Memory B cell (primary cell): Measurements from ENCODE around the gene ZDHHC24.
"Not testable (repeated sequence)": the region's sequence is repeated elsewhere in the genome, so short reads cannot be mapped to it uniquely, and the experiment has no call there.

ENCODE experiments used
- ATAC-seq: fragments of 150-1000 bp; cut with Tn5 transposase; 2 replicates; pipeline ENCODE4 v1.10.0; 2021; ENCODE audit warnings: low read depth, mild to moderate bottlenecking, moderate library complexity
- DNase-seq, 2 donors: peaks; one replicate each; pipeline ENCODE4 v3.0.0; 2022; ENCODE audit warnings: low spot score in 2 of 2
- H3K27ac Mint-ChIP-seq: one replicate; pipeline ENCODE4 v1.8.0; 2022; ENCODE audit warnings: mild to moderate bottlenecking, moderate library complexity, mixed read lengths
- H3K27me3 Mint-ChIP-seq: one replicate; pipeline ENCODE4 v1.8.0; 2022; ENCODE audit warnings: mixed read lengths
- H3K36me3 Mint-ChIP-seq: one replicate; pipeline ENCODE4 v1.8.0; 2022; ENCODE audit warnings: mild to moderate bottlenecking, mixed read lengths
- H3K4me1 Mint-ChIP-seq: one replicate; pipeline ENCODE4 v1.8.0; 2022; ENCODE audit warnings: mixed read lengths
- H3K4me3 Mint-ChIP-seq: one replicate; pipeline ENCODE4 v1.8.0; 2022; ENCODE audit warnings: mild to moderate bottlenecking, moderate library complexity, mixed read lengths
- H3K9me3 Mint-ChIP-seq: one replicate; pipeline ENCODE4 v1.8.0; 2022; ENCODE audit warnings: mixed read lengths

Gene ZDHHC24

DNA sequence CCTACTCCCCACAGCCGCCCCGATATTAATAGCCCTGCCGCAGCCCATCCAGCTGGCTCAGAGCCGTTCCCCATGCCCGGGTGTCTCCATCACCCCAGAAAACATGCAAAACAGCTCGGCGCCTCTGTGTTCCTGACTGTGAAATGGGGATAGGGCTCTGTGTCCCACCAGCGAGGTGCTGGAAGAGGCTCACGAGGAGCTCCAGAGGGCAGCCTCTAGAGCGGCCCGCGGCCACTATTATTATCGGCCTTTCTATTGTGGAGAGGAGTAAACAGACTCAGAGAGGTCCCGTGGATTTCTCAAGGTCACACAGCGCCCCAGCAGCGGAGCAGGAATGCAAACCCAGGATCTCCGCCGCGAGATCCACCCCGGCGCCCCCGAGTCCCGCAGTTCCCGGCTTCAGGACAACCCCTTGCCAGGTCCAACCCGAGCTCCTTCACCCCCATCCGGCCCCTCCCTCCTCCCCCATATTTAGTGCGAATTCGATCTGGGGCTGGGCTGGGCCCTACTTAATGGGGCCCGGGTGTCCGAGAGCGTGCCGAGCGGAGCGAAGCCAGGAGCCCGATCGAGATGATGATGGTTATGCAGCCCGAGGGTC lies 619 bp upstream of the ZDHHC24 start, which contains the start of gene ACTN3:
ACTN3 (plus strand) TSS at position 536 of the 598 bp plus-strand sequence; CDS start at position 571, 35 bp downstream.
- Mint-ChIP-seq H3K36me3 (peaks cover 12% of the 10 kb centered on the region), H3K4me1 (peaks cover 24% of the 10 kb centered on the region), H3K9me3 (no peaks in the 10 kb centered on the region), H3K27me3 (no peaks in the 10 kb centered on the region), H3K4me3 (peak within 1 kb of the TSS; percentile 86), H3K27ac (peak within 1 kb of the TSS; percentile 19)
- DNase-seq (no peak), ATAC-seq (no peak)

DNA sequence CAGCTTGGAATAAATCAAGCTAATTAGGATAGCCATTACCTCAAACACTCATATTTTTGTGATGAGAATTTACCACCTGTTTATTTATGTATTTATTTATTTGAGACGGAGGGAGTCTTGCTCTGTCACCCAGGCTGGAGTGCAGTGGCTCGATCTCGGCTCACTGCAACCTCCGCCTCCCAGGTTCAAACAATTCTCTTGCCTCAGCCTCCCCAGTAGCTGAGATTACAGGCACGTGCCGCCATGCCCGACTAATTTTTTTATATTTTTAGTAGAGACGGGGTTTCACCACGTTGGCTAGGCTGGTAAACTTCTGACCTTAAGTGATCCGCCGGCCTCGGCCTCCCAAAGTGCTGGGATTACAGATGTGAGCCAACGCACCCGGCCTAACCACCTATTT lies 896 bp downstream of the ZDHHC24 start:
- H3K9me3 Mint-ChIP-seq, DNase-seq, H3K27me3 Mint-ChIP-seq, ATAC-seq: not testable (repeated sequence)
- peaks cover 16% of the 10 kb centered on the region for H3K36me3 Mint-ChIP-seq
- peak overlapping the region; percentile 86 for H3K4me3 Mint-ChIP-seq
- peaks cover 24% of the 10 kb centered on the region for H3K4me1 Mint-ChIP-seq
- peak overlapping the region; percentile 77 for H3K27ac Mint-ChIP-seq

DNA sequence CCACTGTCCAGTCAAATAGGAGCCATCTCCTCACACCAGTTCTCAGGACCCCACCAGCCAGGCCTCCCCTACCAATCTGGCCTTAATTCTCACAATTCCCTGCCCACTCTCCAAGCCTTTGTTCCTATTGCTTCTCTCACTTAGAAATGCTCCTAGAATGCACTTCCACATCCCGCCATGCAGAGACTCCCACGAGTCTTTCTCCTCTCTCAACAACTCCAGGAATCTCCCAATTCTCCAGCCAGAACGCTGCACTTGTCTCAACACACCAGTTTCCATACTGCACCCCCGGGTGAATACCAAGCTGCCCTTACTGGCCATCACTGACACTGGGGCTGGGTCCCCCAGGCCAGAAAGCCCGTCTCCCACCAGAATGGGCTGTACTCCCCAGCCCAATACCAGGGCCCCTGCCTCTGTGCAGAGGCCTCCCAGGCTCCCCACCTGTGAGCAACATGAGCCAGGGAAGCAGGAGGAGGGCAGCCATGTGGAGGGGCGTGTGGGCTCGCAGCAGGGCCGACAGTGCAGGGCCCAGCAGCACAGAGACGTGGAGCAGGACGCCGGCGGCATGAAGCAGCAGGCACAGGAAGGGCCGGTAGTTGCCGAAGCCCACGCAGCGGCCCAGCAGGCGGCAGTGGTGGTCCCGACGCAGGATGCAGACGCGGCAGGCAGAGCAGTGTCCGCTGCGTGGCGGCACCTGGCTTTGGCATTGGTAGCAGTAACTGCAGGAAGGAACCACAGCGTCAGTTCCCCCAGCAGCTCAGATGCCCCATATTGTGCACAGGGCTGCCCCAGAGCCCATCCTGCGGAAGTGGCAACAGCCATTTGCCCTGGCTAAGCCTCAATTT lies 2.4 kb downstream of the ZDHHC24 start:
- Mint-ChIP-seq H3K9me3 (no peaks in the 10 kb centered on the region), H3K27ac (peak overlapping the region; percentile 84), H3K4me1 (peaks cover 24% of the 10 kb centered on the region), H3K4me3 (peak overlapping the region; percentile 67), H3K36me3 (peaks cover 19% of the 10 kb centered on the region), H3K27me3 (no peaks in the 10 kb centered on the region)
- DNase-seq (peak; percentile 57 to 65), ATAC-seq (peak; percentile 73)

DNA sequence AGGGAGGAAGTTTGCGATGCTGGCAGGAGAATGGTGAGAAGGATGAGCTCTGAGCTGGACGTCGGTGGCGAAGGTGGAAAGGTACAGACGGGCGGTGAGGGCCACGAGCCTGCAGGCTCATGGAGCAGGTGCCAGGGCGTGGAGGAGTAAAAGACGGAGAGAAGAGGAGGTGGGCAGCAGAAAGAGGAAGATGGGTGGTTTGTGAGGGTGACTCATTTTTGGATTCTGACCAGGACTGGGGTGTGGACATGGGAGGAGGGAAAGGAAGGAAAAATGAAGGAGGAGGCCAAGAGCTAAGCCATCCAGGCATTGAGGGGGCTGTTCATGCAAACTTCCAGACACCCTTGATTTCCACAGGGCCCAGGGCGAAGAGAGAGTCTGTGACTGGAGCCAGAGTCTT lies 3.5 kb downstream of the ZDHHC24 start:
- H3K27ac Mint-ChIP-seq: peak overlapping the region; percentile 84
- ATAC-seq (no peak), DNase-seq (no peak)
- H3K4me1 Mint-ChIP-seq: peaks cover 24% of the 10 kb centered on the region
- no peaks in the 10 kb centered on the region for H3K9me3 Mint-ChIP-seq
- peaks cover 22% of the 10 kb centered on the region for H3K36me3 Mint-ChIP-seq
- H3K4me3 Mint-ChIP-seq: peak overlapping the region; percentile 2
- no peaks in the 10 kb centered on the region for H3K27me3 Mint-ChIP-seq

DNA sequence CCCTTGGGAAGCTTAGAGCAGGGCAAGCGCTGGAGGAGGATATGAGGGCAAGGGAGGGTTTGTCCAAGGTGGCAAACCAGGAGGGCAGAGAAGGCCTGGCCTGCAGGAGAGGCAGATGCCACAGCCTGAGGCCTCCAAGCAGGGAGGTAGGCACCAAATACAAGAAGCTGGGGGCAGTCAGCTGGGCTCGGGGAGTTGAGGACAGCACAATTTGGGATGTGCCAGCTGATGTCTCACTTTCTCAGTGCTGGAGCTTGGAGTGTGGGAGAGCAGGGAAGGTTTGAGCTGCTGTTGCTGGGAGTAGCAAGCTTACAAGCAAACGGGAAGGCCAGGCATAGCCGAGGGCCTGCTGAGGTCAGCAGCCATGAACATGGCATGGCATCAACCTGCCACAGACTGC lies 4.0 kb downstream of the ZDHHC24 start:
- Mint-ChIP-seq H3K27ac (peak overlapping the region; percentile 84), H3K36me3 (peaks cover 25% of the 10 kb centered on the region), H3K27me3 (no peaks in the 10 kb centered on the region), H3K4me1 (peaks cover 24% of the 10 kb centered on the region), H3K4me3 (peak overlapping the region; percentile 2), H3K9me3 (no peaks in the 10 kb centered on the region)
- ATAC-seq: no peak
- no peak for DNase-seq

DNA sequence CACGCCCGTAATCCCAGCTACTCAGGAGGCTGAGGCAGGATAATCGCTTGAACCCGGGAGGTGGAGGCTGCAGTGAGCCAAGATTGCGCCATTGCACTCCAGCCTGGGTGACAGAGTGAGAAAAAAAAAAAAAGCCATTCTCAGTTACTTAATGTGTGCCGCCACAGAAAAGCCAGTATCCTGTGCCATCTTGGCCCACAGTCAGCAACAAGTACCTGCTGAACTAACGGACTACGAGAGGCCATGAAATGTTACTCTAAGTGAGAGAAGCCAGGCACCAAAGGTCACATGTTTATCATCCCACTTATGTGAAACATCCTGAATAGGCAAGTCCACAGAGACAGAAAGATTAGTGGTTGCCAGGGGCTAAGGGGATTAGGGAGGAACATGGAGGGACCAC lies 5.2 kb downstream of the ZDHHC24 start:
- not testable (repeated sequence) for H3K9me3 Mint-ChIP-seq, DNase-seq, H3K27me3 Mint-ChIP-seq, ATAC-seq, H3K4me3 Mint-ChIP-seq, H3K27ac Mint-ChIP-seq
- H3K4me1 Mint-ChIP-seq: peaks cover 24% of the 10 kb centered on the region
- H3K36me3 Mint-ChIP-seq: peaks cover 28% of the 10 kb centered on the region

DNA sequence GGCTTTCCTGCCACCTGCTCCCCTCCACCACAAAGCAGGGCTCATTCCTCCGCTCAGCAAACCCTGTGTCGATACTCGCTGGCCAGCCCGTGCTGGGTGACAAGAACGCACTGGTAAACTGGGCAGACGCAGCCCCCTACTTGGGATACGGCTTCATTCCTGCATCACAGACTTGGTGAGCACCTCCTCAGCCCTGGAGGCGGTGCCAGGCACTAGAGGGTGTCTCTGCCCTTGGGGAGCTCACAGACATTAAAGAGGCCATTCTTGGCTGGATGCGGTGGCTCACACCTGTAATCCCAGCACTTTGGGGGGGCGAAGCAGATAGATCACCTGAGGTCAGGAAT lies 6.0 kb downstream of the ZDHHC24 start:
- no peak for ATAC-seq
- H3K9me3 Mint-ChIP-seq: no peaks in the 10 kb centered on the region
- no peak overlapping the region for H3K4me3 Mint-ChIP-seq
- no peak overlapping the region for H3K27ac Mint-ChIP-seq
- no peak for DNase-seq
- no peaks in the 10 kb centered on the region for H3K27me3 Mint-ChIP-seq
- peaks cover 30% of the 10 kb centered on the region for H3K36me3 Mint-ChIP-seq
- H3K4me1 Mint-ChIP-seq: peaks cover 21% of the 10 kb centered on the region

DNA sequence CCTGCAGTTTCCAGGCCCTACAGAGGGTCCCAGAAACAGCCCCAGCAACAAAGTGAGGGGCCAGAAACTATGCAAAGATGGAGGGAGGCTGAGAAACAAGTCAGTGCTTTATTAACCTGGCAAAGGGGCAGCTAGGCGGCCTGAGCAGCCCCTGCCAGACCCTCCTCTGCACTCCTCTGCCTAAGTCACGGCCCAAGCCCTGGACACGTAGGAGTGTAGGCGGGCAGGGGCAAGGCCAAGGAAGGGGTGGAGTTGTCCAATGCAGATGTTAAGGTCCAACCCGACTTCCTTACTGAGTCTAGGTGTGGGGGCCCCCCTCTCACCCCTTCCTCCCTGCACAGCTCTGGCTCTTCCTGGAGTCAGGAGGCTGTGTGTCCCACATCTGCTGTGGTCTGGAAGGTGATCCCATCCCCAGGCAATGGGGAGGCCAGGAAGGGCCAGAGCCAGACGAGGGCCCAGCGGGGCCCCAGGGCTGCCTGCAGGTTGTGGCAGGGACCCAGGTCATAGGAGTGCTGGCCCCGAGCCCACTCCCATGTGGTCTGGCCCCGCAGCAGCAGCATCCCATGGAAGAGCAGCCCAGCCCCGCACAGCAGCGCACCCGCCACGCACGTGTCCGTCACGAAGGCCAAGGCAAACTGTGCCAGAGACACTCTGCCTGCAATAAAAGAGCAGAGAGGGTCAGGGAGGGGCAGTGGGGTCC lies 6.5 kb downstream of the ZDHHC24 start:
- Mint-ChIP-seq H3K4me3 (no peak overlapping the region), H3K9me3 (no peaks in the 10 kb centered on the region), H3K36me3 (peaks cover 30% of the 10 kb centered on the region), H3K27ac (no peak overlapping the region), H3K4me1 (peaks cover 19% of the 10 kb centered on the region), H3K27me3 (no peaks in the 10 kb centered on the region)
- DNase-seq (no peak), ATAC-seq (no peak)

DNA sequence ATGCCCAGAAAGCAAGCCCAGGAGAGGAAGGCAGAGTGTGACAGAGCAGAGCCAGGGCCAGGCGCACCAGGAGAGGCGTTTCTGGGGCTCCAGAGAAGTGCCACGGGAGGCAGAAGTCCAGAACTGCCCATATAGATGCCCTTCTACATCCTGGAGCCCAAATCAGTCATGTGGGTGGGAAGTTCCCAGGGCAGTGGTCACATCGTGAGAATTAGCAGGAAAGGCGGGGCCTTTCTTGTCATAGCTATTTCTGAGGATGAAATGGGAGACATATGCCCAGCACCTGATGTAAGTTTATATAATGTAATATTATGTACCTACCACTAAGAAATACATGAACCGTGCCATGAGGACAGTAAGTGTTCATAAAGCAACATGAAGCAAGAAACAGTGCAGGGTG lies 13.1 kb downstream of the ZDHHC24 start:
- no peaks in the 10 kb centered on the region for H3K27me3 Mint-ChIP-seq
- ATAC-seq: no peak

DNA sequence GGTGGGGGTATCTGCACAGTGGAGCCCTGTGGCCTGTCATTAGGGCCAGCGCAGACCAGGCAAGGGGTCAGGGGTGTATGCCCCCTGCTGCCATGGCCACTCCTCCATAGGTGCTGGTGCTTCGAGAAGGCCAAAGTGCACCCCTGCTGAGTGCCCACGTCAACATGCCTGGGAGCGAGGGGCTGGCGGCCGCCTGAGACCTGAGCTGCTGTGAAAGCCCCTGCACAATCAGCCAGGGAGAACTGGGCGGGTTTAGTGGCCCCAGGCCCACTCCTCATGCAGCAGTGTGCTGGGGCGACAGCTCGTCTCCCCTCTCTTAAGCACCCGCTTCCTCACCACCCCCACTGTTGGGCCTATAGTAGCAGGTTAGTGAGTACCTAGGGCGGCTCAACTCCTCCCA lies 14.0 kb downstream of the ZDHHC24 start:
- peaks cover 3% of the 10 kb centered on the region for H3K4me1 Mint-ChIP-seq
- DNase-seq: no peak
- H3K27ac Mint-ChIP-seq: no peak overlapping the region
- no peak for ATAC-seq
- H3K4me3 Mint-ChIP-seq: no peak overlapping the region
- H3K9me3 Mint-ChIP-seq: no peaks in the 10 kb centered on the region
- H3K27me3 Mint-ChIP-seq: no peaks in the 10 kb centered on the region
- H3K36me3 Mint-ChIP-seq: peaks cover 9% of the 10 kb centered on the region

More for the DNA sequence above, 13.1 kb downstream of the ZDHHC24 start:
- H3K27ac Mint-ChIP-seq: peak overlapping the region; percentile 36
- peaks cover 3% of the 10 kb centered on the region for H3K4me1 Mint-ChIP-seq
- peaks cover 14% of the 10 kb centered on the region for H3K36me3 Mint-ChIP-seq
- no peaks in the 10 kb centered on the region for H3K9me3 Mint-ChIP-seq
- DNase-seq: no peak
- H3K4me3 Mint-ChIP-seq: no peak overlapping the region

DNA sequence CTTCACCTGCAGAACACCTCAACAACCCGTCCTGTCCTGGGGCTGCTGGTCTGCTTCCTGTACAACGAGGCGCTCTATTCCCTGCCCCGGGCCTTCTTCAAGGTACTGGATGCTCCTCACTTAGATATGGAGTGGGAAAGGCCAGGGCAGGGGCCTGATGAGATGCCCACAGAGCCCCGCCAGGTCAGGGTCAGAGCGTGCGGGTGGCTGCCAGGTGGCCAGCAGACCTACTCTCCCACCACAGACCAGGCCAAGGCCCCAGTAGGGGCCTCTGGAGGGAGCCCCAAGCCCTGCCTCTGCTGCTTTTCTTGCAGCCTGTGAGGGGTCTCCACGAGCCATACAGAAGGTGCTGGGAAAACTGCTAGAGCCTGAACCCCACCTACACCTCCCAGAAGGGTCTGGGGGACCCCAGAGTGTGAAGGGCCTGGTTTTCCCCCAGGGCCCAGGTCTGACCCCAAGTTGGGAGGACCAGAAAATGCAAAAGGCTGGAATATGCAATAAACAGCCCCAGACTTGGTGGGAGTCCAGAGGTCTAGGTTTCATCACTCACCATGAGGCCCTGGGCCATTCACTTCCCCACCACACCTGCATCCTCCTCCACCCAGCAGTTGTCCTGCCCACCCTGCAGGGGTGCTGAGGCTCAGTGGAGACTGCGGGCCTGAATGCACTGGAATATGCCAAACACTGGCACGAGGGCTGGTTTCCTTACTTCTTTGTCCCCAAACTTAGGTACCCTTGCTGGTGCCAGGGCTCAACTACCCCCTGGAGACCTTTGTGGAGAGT lies 14.7 kb downstream of the ZDHHC24 start:
- ATAC-seq (no peak), DNase-seq (no peak)
- Mint-ChIP-seq H3K9me3 (no peaks in the 10 kb centered on the region), H3K4me3 (no peak overlapping the region), H3K4me1 (peaks cover 3% of the 10 kb centered on the region), H3K27me3 (no peaks in the 10 kb centered on the region), H3K36me3 (peaks cover 12% of the 10 kb centered on the region), H3K27ac (no peak overlapping the region)

DNA sequence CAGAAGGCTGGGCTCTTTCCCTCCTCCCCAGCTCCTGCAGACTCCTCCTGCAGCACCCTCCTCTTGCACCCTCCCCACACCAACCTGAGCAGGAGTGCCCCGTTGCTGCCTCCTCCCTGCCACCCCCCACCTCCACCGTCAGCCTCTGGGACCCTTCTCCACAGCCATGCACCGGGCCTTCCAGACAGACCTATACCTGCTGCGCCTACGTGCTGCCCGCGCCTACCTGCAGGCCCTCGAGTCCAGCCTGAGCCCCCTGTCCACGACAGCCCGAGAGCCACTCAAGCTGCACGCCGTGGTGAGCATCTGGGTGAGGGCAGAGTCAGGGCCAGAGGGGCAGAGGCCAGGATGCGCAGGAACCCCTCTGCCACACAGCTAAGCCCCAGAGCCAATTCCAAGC lies 16.2 kb downstream of the ZDHHC24 start:
- Mint-ChIP-seq H3K27ac (no peak overlapping the region), H3K27me3 (no peaks in the 10 kb centered on the region), H3K9me3 (no peaks in the 10 kb centered on the region), H3K36me3 (peaks cover 7% of the 10 kb centered on the region), H3K4me1 (peaks cover 3% of the 10 kb centered on the region), H3K4me3 (no peak overlapping the region)
- DNase-seq: no peak
- ATAC-seq: no peak

DNA sequence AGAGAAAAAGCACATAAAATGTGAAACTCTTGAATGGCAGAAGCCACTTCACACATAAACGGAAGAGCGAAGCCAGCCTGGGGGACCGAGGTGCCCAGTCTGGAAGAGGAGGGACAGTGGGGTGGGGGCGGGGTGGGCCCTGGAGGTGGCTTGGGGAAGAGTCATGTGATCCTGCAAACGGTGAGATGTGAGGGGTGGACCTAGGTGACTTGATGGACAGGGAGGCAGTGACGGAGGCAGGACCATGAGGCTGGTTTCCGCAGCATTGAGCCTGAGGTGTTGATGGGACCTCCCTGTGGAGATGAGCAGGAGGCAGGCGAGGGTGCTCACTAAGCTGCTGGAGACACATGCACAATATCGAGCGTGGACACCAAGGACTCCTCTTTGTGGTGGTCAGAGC lies 16.8 kb downstream of the ZDHHC24 start:
- DNase-seq (no peak), ATAC-seq (no peak)
- no peak overlapping the region for H3K4me3 Mint-ChIP-seq
- peaks cover 3% of the 10 kb centered on the region for H3K4me1 Mint-ChIP-seq
- no peaks in the 10 kb centered on the region for H3K9me3 Mint-ChIP-seq
- H3K27ac Mint-ChIP-seq: no peak overlapping the region
- H3K36me3 Mint-ChIP-seq: peaks cover 7% of the 10 kb centered on the region
- no peaks in the 10 kb centered on the region for H3K27me3 Mint-ChIP-seq
